Astrocyte of the spinal cord (primary cell): ENCODE results near the gene LTK.
A peak's percentile ranks its signal among the peaks of the same experiment; 100 is the strongest.

Experiments
- DNase-seq: peaks from one replicate; pipeline ENCODE4 v3.0.0; 2011; ENCODE audit warnings: low read depth, low spot score
- H3K4me3 ChIP-seq: 2 replicates; pipeline ENCODE4 v1.5.1; 2011; ENCODE audit warnings: low read depth, mild to moderate bottlenecking, low read length, moderate library complexity
- CTCF ChIP-seq: IDR thresholded peaks from 2 replicates; pipeline ENCODE4 v1.5.1; 2012; ENCODE audit warnings: low read depth, mild to moderate bottlenecking, low read length, inconsistent platforms
- in situ Hi-C: cut with HindIII; loops from 2 replicates; pipeline ENCODE4 v1.10.0; 2017; ENCODE audit warnings: low sequenced_read_pairs

Gene LTK

GRCh38 chr15:41501931-41502794, 11.5 kb downstream of the LTK start:
- H3K4me3 ChIP-seq = no peak overlapping the region
- TF ChIP-seq CTCF = no peak
- in situ Hi-C loops = no loop called here
- DNase-seq = no peak

GRCh38 chr15:41501191-41501917, 12.3 kb downstream of the LTK start:
- DNase-seq = no peak
- H3K4me3 ChIP-seq = peak overlapping the region; percentile 13
- no peak for TF ChIP-seq CTCF
- in situ Hi-C loops = no loop called here

- H3K4me3 ChIP-seq = no peak overlapping the region
- DNase-seq = no peak
- no peak for TF ChIP-seq CTCF
- in situ Hi-C loops = no loop called here
These were observed 14.3 kb downstream of the LTK start for GRCh38 chr15:41499109-41499851.

GRCh38 chr15:41498657-41499056, 15.0 kb downstream of the LTK start:
- no peak for DNase-seq
- in situ Hi-C loops = no loop called here
- TF ChIP-seq CTCF = no peak
- H3K4me3 ChIP-seq = no peak overlapping the region

- no peak for TF ChIP-seq CTCF
- no peak for DNase-seq
- no peak overlapping the region for H3K4me3 ChIP-seq
- in situ Hi-C loops = no loop called here
These were observed 17.7 kb downstream of the LTK start for GRCh38 chr15:41495736-41496599.
